Osteoblast (primary cell): Measurements from ENCODE around the gene EMP1. TPM values are rescaled to one million over a fixed set of nuclear protein-coding genes. Genes with fewer than 3 reads are reported as not detected.

Source experiments
- DNase-seq: peaks from one replicate; pipeline ENCODE4 v3.0.0; 2011; ENCODE audit warnings: low spot score, mixed read lengths; ENCODE audit not compliant: insufficient read length; ENCODE audit errors: missing footprints
- H2AFZ ChIP-seq: 2 replicates; pipeline ENCODE4 v1.6.0; 2011; ENCODE audit warnings: mild to moderate bottlenecking, low read length
- H3K27ac ChIP-seq: 2 replicates; pipeline ENCODE4 v1.5.1; 2011; ENCODE audit warnings: mild to moderate bottlenecking, low read depth, low read length, moderate library complexity
- H3K27me3 ChIP-seq: 2 replicates; pipeline ENCODE4 v1.6.0; 2012; ENCODE audit warnings: mild to moderate bottlenecking, control low read depth, inconsistent platforms, low read length, moderate library complexity; ENCODE audit not compliant: insufficient read depth
- H3K36me3 ChIP-seq: 2 replicates; pipeline ENCODE4 v1.5.1; 2011; ENCODE audit warnings: mild to moderate bottlenecking, low read length, control low read depth, moderate library complexity; ENCODE audit not compliant: insufficient read depth
- H3K4me1 ChIP-seq: 2 replicates; pipeline ENCODE4 v1.5.1; 2011; ENCODE audit warnings: mild to moderate bottlenecking, low read length, control low read depth, moderate library complexity; ENCODE audit not compliant: insufficient read depth
- H3K4me2 ChIP-seq: 2 replicates; pipeline ENCODE4 v1.6.0; 2011; ENCODE audit warnings: mild to moderate bottlenecking, low read length; ENCODE audit not compliant: insufficient read depth
- H3K4me3 ChIP-seq: fragments of 200-600 bp; sonication (generic); 3 replicates; pipeline ENCODE4 v1.5.1; 2012; ENCODE audit warnings: mild to moderate bottlenecking, low read length, inconsistent platforms; ENCODE audit not compliant: insufficient read depth
- H3K79me2 ChIP-seq: 2 replicates; pipeline ENCODE4 v1.6.0; 2012; ENCODE audit warnings: mild to moderate bottlenecking, low read length, control low read depth, inconsistent platforms; ENCODE audit not compliant: insufficient read depth
- H3K9me3 ChIP-seq: 2 replicates; pipeline ENCODE4 v1.5.1; 2011; ENCODE audit warnings: low read depth, low read length, control low read depth
- H4K20me1 ChIP-seq: 2 replicates; pipeline ENCODE4 v1.6.0; 2012; ENCODE audit warnings: mild to moderate bottlenecking, low read length, control low read depth; ENCODE audit not compliant: insufficient read depth
- total RNA-seq: library from RNA; depleted of rRNA; stranded (reverse); fragments of >200 nt; gene quantifications from 2 replicates; pipeline ENCODE4 v1.2.3, GENCODE V29; 2012
- TF ChIP-seq, protein P1 (sequence below): IDR thresholded peaks from 2 replicates; pipeline ENCODE4 v1.5.1; 2011; ENCODE audit warnings: mild to moderate bottlenecking, low read depth, low read length, moderate library complexity; ENCODE audit errors: extremely low read depth

The EMP1 gene
- total RNA-seq, 1 donor, result 106 TPM

DNA sequence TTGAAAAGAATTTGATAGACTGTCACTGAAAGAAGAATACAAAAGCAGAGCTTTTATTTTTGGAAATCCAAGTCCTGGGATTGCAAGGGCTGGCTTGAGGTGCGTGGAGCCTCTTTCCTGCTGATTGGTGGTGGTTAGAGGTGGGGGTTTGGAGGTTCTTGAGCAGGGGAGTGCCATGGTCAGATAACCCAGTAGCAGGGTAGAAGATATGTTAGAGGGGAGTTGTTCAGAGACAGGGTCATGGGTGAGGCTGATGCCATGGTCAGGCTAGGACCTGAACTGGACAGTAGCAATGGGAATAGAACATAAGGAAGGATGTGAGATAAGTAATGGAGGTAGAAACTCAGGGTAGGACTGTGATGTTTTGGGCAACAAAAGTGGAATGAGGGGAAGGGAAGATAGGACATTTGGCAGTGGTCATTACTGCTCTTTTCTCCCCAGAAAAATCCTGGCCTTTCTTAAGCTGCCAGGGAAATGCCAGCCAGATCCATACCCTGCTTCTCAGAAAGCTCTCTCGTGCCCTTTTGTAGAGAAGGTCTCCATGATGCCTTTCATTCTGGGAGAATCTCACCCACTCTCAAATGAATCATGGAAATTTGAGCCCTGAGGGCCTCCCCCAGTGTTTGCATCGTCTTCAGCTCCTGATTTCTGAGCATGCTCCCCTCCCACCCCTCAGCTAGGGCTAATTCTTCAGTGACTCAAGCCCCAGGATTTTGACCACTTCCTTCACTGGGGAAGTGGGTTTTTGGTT lies 9.5 kb downstream of the EMP1 start:
- peak overlapping the region; percentile 17 for H3K4me3 ChIP-seq
- peaks cover 47% of the 10 kb centered on the region for H3K36me3 ChIP-seq
- no peaks in the 10 kb centered on the region for H3K27me3 ChIP-seq
- DNase-seq, result peak; percentile 75
- peak overlapping the region; percentile 96 for H3K27ac ChIP-seq
- peaks cover 9% of the 10 kb centered on the region for H4K20me1 ChIP-seq
- peak overlapping the region; percentile 65 for H3K4me2 ChIP-seq
- no peaks in the 10 kb centered on the region for H3K9me3 ChIP-seq
- H3K79me2 ChIP-seq, result peaks cover 89% of the 10 kb centered on the region
- H2AFZ ChIP-seq, result no peak overlapping the region
- peaks cover 98% of the 10 kb centered on the region for H3K4me1 ChIP-seq
- TF ChIP-seq, protein P1, sequence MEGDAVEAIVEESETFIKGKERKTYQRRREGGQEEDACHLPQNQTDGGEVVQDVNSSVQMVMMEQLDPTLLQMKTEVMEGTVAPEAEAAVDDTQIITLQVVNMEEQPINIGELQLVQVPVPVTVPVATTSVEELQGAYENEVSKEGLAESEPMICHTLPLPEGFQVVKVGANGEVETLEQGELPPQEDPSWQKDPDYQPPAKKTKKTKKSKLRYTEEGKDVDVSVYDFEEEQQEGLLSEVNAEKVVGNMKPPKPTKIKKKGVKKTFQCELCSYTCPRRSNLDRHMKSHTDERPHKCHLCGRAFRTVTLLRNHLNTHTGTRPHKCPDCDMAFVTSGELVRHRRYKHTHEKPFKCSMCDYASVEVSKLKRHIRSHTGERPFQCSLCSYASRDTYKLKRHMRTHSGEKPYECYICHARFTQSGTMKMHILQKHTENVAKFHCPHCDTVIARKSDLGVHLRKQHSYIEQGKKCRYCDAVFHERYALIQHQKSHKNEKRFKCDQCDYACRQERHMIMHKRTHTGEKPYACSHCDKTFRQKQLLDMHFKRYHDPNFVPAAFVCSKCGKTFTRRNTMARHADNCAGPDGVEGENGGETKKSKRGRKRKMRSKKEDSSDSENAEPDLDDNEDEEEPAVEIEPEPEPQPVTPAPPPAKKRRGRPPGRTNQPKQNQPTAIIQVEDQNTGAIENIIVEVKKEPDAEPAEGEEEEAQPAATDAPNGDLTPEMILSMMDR, result no peak

DNA sequence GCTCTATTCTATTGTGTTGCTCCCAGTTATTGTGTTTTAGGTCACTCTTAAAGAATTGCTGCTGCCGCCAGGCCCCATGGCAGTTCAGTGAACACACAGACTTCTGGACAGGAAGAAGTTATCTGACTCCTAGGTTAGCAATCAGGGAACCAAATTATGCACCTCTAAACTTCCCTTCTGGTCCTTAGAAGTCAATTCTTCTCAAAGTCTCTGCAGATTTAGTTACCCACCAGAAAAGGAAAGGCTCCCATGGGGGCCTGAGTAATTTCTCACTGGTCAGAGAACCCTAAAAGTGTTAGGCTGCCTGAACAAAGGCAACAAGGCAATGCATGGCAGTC lies 10.0 kb downstream of the EMP1 start:
- H2AFZ ChIP-seq, result no peak overlapping the region

DNA sequence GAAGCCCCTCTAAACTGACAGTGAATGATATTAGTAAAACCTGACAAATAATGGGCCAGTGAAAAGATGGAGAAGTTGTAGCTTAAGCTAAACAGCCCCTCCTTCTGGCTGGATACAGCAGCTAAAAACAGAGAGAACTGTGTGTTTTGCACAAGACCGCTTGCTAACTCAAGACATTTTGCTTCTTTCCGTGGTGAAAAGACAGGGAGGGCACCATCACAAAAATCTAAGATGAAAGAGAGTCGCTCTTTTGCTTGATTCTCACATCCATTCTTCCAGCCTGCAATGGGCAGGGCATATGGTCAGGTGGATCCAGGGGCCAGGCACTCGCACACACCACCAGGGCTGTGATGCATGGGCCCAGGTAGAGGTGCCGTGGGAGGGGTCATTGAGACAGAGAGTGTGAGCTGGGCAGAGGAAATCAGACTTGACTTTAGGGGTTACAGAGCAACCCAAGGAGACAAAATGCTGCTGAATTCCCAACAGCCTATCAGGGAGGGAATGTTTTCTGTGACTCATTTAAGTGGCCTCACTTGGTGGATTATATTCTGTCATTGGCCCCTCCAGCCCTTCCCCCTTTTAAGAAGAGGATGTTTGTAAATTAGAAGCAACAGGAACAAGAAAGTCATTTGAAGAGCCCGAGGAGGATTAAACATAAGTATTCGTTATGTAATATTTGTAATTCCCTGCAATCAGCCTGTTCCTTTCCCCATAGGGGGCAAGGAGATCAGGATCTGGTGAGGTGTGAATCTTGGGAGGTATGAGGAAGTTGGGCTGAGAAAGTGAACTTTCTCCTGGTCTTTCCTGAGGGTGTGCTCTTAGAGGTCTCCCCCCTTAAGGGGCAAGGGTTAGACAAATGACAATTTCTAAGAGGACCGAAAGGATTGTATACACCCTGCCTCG lies 12.3 kb downstream of the EMP1 start:
- H2AFZ ChIP-seq, result no peak overlapping the region
- H3K4me1 ChIP-seq, result peaks cover 79% of the 10 kb centered on the region
- H3K27ac ChIP-seq, result peak overlapping the region; percentile 96
- peak overlapping the region; percentile 55 for H3K4me2 ChIP-seq
- TF ChIP-seq, protein P1, result peak; percentile 63
- H4K20me1 ChIP-seq, result peaks cover 9% of the 10 kb centered on the region
- H3K9me3 ChIP-seq, result no peaks in the 10 kb centered on the region
- peak overlapping the region; percentile 2 for H3K4me3 ChIP-seq
- no peak for DNase-seq
- peaks cover 87% of the 10 kb centered on the region for H3K79me2 ChIP-seq
- no peaks in the 10 kb centered on the region for H3K27me3 ChIP-seq
- peaks cover 57% of the 10 kb centered on the region for H3K36me3 ChIP-seq

More for the DNA sequence above, 10.0 kb downstream of the EMP1 start:
- Histone ChIP-seq H3K27ac (peak overlapping the region; percentile 96), H3K4me2 (peak overlapping the region; percentile 65), H3K4me3 (peak overlapping the region; percentile 35), H3K36me3 (peaks cover 52% of the 10 kb centered on the region), H3K4me1 (peaks cover 98% of the 10 kb centered on the region), H3K9me3 (no peaks in the 10 kb centered on the region), H4K20me1 (peaks cover 9% of the 10 kb centered on the region), H3K27me3 (no peaks in the 10 kb centered on the region), H3K79me2 (peaks cover 89% of the 10 kb centered on the region)
- DNase-seq, result no peak
- TF ChIP-seq, protein P1, result no peak
